Mesodermal cell (in vitro differentiated cells): Measurements from ENCODE around the gene ALK.

Experiments used
- H3K27ac ChIP-seq: 2 replicates; pipeline ENCODE4 v1.7.0; 2013; ENCODE audit warnings: mild to moderate bottlenecking, low read depth, low read length, moderate library complexity; ENCODE audit not compliant: severe bottlenecking
- H3K36me3 ChIP-seq: 2 replicates; pipeline ENCODE4 v1.7.1; 2013; ENCODE audit warnings: mild to moderate bottlenecking, low read length, moderate library complexity; ENCODE audit not compliant: control insufficient read depth, insufficient read depth
- H3K4me1 ChIP-seq: one replicate; pipeline ENCODE4 v1.7.1; 2013; ENCODE audit warnings: mild to moderate bottlenecking, low read length; ENCODE audit not compliant: insufficient read depth, control insufficient read depth, poor library complexity, severe bottlenecking
- H3K4me3 ChIP-seq: 2 replicates; pipeline ENCODE4 v1.7.0; 2013; ENCODE audit warnings: low read length, control low read depth, mild to moderate bottlenecking; ENCODE audit not compliant: insufficient read depth, poor library complexity, severe bottlenecking; ENCODE audit errors: extremely low read depth
- H3K9me3 ChIP-seq: 2 replicates; pipeline ENCODE4 v1.7.1; 2013; ENCODE audit warnings: mild to moderate bottlenecking, low read length, moderate library complexity; ENCODE audit not compliant: control insufficient read depth
- WGBS, 2 experiments: methylation state at CpG; one replicate each; pipeline ENCODE4 v1.1.5; 2013; ENCODE audit warnings: missing lambda C conversion rate in 2 of 2; ENCODE audit not compliant: insufficient coverage in 2 of 2; 5-methylcytosine and 5-hydroxymethylcytosine counted together

The ALK gene

DNA sequence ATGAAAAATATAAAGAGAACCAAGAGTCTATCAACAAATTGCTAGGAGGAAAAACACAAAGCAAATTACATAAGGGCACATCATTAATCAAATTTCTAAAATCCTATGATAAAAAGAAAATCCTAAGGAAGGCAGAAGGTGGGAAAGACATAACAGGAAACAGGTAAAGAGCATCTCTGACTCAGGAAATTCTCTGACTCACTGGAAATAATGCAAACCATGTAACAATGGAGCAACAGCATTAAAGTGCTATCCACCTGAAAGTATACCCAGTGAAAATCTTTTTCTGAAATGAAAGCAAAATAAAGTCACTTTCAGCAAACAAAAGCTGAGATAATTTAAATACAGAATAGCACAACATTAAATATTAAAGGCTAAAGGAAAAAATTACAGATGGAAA is 10.9 kb downstream of the ALK start:
- Histone ChIP-seq H3K4me3 (no peak overlapping the region), H3K4me1 (no peaks in the 10 kb centered on the region), H3K27ac (no peak overlapping the region), H3K36me3 (no peaks in the 10 kb centered on the region), H3K9me3 (no peaks in the 10 kb centered on the region)

DNA sequence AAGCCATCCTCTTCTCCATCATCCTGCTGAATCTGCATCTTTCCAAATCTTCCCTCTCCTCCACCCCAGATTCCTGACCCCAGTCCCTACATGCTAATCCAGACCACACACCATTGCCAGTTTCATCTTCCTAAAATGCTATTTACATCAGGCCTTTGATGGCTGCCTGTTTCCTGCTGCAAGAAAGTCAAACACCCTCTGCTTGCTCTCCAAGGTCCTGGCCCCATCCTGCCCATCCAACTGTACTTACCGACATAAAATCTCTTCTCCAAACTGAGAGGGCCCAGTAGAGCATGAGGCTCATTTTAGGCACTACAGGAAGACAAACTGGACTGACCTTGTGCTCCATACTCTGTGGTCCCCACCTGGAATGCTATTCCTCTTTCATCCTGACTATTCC is 19.0 kb downstream of the ALK start:
- whole genome bisulfite sequencing, 2 experiments: 29 to 36% methylated on average over 1 of the region's 1 CpG
- Histone ChIP-seq H3K36me3 (no peaks in the 10 kb centered on the region), H3K4me1 (no peaks in the 10 kb centered on the region), H3K9me3 (no peaks in the 10 kb centered on the region), H3K4me3 (no peak overlapping the region), H3K27ac (no peak overlapping the region)

DNA sequence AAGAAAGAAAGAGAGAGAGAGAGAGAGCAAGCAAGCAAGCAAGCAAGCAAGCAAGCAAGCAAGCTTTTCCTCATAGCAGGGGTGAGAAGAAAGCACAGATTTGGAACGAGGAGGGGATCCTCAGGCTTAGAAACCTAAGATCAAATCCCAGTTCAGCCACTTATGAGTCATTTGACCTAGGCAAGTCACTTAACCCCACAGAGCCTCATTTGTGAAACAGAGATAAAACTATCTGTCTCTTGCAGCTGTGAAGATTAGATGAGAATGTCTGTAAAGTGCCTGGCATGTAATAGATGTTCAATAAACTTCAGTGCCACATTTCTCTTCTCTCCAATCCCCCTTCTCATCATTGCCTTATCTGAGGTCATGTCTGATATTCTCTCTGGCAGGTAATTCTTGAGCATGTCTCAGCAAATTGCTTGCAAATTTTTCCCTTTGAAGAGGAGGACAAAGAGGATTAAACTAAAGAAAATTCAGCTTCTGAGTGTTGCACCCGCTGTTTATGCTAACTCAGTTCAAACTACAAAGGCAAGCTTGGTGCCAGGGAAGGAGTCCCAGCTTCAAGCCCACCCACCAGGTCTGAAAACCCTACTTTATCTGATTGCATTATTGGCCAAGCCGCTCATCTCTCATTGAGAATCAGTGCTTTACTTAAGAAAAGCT is 20.3 kb downstream of the ALK start:
- H3K4me1 ChIP-seq: no peaks in the 10 kb centered on the region
- no peak overlapping the region for H3K27ac ChIP-seq
- H3K36me3 ChIP-seq: no peaks in the 10 kb centered on the region
- H3K9me3 ChIP-seq: no peaks in the 10 kb centered on the region
- 14% methylated on average over 1 to 2 of the region's 3 CpGs for WGBS, 2 experiments
- H3K4me3 ChIP-seq: no peak overlapping the region

DNA sequence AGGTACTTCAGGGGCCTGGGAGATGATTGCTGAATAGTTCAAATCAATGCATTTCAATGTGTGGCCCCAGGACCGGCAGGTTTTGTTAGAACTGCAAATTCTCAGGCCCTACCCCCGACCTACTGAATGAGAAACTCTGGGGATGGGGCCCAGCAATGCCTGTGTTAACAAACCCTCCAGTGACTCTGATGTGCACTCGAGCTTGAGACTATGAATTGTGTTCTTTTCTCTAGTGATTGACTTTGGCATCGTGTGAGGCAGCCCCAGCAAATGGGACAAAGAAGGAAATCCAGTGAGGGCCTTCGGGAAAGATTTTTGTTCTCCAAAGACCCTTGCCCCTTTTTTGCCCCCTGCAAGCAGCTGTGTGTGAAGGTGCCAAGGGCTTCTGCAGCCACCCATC is 22.4 kb downstream of the ALK start:
- Histone ChIP-seq H3K27ac (no peak overlapping the region), H3K4me1 (no peaks in the 10 kb centered on the region), H3K36me3 (no peaks in the 10 kb centered on the region), H3K4me3 (no peak overlapping the region), H3K9me3 (no peaks in the 10 kb centered on the region)
- WGBS, 2 experiments: 49 to 55% methylated on average over 3 to 4 of the region's 5 CpGs

DNA sequence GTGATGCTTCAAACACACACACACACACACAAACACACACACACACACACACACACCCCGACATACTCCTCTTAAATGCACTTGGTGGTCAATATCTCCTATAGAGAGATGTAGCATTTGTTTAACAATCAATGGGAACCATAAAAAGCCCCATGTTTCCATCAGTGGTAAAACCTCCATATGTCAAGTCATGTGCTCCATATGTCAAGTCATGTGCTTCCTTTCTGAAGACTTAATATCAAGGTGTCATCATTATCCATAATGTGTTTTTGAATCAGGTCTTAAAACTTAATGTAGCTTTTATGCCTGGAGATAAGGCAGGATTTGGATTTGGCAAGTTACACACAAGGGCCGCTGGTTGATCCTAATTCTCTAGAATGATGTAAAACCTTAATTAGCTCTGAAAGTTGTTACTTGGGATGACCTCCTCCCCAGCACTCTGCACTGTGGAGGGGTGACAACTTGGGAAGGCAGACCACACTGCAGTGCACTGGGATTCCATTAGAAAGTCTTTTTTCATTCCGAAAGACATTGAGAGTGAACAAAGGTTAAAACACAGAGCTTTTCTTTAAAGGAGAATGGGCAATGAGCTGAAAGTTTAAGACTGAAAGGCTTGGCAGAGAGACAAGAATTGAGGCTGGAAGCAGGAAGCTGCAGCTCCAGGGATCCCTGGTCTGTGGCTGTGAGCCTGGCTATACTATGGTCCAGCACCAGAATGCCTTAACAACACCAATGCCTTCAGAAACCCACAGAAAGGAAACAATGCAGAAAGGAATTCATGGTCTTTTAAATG is 26.4 kb downstream of the ALK start:
- WGBS, 2 experiments: 70 to 80% methylated on average over 2 to 3 of the region's 3 CpGs
- no peaks in the 10 kb centered on the region for H3K4me1 ChIP-seq
- H3K36me3 ChIP-seq: no peaks in the 10 kb centered on the region
- H3K4me3 ChIP-seq: no peak overlapping the region
- H3K9me3 ChIP-seq: no peaks in the 10 kb centered on the region
- no peak overlapping the region for H3K27ac ChIP-seq

DNA sequence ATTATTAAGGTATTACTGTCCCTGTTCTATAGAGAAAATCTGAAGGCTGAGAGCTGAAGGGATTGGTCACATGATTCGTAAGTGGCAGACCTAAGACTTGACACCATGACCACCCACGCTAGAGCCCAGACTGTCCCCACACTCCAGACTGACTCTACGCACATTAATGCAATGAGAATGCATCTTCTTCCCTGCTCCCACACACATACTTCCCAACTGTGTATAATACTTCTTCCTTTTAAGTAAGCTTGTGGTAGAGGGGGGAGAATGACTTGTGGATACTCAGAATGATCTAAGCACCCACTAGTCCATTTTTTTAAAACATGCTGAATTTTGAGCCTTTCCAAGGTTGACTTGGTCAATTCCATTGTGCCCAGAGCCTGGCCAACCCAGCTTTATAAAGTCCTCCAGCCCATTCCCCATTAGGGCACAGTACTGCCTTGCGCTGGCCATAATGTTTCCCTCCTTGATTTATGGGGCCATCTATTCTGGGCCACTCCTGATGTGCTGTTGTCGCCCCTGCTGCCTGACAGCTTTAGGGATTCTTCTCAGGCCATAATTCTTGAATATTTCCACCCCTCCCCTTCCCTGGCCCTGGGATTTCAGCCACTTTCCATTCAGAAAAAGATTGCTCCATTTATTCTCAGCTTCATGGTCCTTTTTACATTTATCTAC is 28.7 kb downstream of the ALK start:
- no peak overlapping the region for H3K27ac ChIP-seq
- WGBS, 2 experiments: 76 to 93% methylated on average over 3 to 4 of the region's 5 CpGs

DNA sequence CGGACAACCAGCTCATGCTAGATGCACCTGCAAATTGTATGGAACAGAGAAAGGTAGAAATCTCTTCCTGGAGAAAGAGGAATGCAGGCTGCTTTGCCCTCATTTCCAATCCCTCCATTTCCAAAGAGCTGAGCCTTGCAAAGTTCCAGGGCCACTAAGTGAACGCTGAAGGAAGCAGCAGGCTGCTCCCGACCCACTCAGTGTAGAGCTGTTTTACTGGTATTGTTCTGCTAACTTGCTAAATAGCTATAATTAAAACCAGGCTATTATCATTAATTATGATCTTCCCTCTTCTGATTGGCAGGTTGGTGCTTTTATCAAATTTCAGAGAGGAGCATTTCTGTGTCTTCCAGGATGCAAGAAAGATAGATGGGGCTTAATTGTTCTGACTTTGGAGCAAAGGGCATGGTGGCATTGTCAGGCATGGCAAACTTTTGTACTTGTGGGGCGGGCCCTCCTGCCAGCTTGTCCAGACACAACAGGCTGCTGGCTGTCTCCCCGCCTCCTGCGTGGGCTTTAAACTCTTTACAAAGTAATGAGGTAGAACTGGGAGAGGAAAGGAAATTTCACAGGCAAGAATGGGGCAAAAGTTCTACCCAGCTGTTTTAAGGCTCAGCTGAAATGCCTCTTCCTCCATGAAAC is 40.2 kb downstream of the ALK start:
- no peaks in the 10 kb centered on the region for H3K36me3 ChIP-seq
- H3K4me3 ChIP-seq: no peak overlapping the region
- 83 to 89% methylated on average over 2 to 3 of the region's 6 CpGs for WGBS, 2 experiments
- peaks cover 4% of the 10 kb centered on the region for H3K4me1 ChIP-seq
- no peak overlapping the region for H3K27ac ChIP-seq
- no peaks in the 10 kb centered on the region for H3K9me3 ChIP-seq

More for the DNA sequence above, 28.7 kb downstream of the ALK start:
- no peaks in the 10 kb centered on the region for H3K36me3 ChIP-seq
- H3K9me3 ChIP-seq: no peaks in the 10 kb centered on the region
- H3K4me1 ChIP-seq: no peaks in the 10 kb centered on the region
- no peak overlapping the region for H3K4me3 ChIP-seq

DNA sequence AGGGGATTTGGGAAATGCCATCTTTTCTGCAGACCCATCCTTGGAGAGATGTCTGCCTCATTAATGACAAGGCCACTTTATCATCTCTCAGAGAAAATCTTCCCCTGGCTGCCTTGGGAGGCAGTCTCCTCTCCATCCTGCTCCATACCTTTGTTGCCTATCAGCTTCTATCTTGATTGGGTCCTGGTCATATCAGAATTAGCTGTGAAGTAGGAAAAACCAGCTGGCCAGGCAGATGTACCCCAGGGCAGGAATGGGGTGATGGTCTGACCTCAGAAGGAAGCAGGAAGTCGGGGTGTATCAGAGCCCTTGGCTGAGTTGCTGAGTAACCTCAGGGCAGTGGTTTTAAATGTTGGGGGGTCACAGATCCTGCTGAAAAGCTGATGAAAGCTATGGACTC is 41.3 kb downstream of the ALK start:
- Histone ChIP-seq H3K27ac (no peak overlapping the region), H3K36me3 (no peaks in the 10 kb centered on the region), H3K4me1 (peaks cover 4% of the 10 kb centered on the region), H3K9me3 (no peaks in the 10 kb centered on the region), H3K4me3 (no peak overlapping the region)
- WGBS, 2 experiments: 80% methylated on average over 1 of the region's 1 CpG; no CpG with 5 or more reads in 1 of the 2 experiments

DNA sequence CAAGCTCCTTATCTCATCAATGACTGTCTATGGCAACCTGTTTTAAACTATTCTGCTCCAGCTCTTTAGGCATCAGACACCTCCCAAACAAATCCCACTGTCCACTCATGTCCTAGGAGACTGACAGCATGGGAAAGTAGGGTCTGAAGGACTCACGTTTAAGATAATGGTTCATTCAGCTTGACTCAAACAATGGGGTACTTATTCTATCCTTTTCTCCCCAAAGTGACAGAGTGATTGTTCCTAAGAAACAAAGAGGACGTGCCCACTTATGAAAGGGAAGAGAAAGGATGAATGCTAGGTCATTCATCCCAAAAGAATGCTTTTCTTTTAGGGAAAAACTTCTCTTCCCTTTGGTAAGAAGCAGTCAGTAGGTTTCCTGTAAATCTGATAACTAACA is 41.9 kb downstream of the ALK start:
- peaks cover 4% of the 10 kb centered on the region for H3K4me1 ChIP-seq
- peak overlapping the region; percentile 66 for H3K27ac ChIP-seq
- no peaks in the 10 kb centered on the region for H3K9me3 ChIP-seq
- no peak overlapping the region for H3K4me3 ChIP-seq
- H3K36me3 ChIP-seq: no peaks in the 10 kb centered on the region
- 100% methylated on average over 1 of the region's 2 CpGs; no CpG with 5 or more reads in 1 of the 2 experiments for WGBS, 2 experiments

DNA sequence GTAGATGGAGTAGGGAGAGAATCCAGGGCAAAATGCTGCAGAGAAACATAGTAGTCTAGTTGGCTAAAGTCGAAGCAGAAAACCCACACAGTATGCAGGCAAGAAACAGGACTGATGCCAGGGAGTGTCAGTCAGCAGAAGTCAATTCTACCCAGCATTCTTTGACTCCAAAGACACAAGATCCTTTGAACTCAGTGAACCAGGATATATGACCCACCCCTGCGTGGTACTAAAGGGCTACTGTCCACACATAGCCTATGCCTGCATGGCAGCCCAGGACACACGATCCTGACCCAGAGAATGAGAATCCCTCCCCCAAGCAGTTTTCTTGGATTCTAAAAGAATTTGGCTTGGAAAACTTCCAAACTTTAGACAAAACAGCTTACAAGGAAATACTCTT is 42.5 kb downstream of the ALK start:
- peak overlapping the region; percentile 66 for H3K27ac ChIP-seq
- peaks cover 4% of the 10 kb centered on the region for H3K4me1 ChIP-seq
- WGBS, 2 experiments: 84 to 86% methylated on average over 1 to 2 of the region's 3 CpGs
- H3K4me3 ChIP-seq: no peak overlapping the region
- no peaks in the 10 kb centered on the region for H3K9me3 ChIP-seq
- no peaks in the 10 kb centered on the region for H3K36me3 ChIP-seq
